DMS79 treated with DMSO at 0.1 percent for 48 hours (cell line): Measurements from ENCODE around the gene RXRA.
"Not testable (repeated sequence)": the region's sequence is repeated elsewhere in the genome, so short reads cannot be mapped to it uniquely, and the experiment has no call there.

ENCODE experiments used
- DNase-seq: peaks from one replicate; lab custom pipeline; 2025; lab: John Stamatoyannopoulos, UW

Gene RXRA

GRCh38 chr9:134293611-134294152 lies 32.6 kb upstream of the RXRA start:
- DNase-seq = no peak

GRCh38 chr9:134294153-134295071 lies 31.8 kb upstream of the RXRA start:
- no peak for DNase-seq

GRCh38 chr9:134295101-134295745 lies 31.0 kb upstream of the RXRA start:
- DNase-seq = no peak

GRCh38 chr9:134295746-134296250 lies 30.5 kb upstream of the RXRA start:
- DNase-seq = no peak

DNA sequence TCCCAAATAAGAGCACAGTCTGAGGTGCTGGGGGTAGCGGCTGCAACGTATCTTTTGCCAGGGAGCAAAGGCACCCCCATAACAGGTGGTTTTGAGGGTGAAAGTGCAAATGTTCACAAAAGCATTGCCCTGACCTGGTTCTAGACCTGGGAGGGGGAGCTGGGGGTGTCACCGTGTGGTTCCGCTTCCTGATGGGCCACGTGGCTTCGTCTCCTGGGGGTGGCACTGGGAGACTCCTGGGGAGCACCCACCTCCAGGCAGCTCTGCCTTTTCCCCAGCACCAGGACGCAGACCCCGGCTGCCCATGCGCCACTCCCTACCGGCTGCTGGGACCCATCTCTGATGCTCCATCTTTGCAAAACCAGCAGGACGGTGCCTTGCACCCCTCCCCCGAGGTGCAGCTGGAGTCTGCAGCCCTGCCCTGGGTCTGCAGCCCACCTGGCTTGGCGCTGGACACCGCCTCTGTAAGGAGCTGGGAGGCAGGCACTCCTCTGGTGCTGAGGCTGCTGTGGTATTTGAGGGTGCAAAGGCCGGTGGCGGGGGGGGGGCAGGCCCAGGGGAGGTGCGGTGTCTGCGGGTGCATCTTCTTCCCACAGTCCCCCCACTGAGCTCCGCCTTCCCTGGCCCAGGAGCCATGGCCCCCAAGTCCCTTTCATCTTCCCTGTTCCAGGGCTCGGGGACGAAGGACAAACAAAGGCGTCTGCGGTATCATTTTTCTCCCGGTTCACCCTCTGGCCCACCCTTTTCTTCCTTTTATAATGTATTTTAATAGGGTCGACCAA lies 29.8 kb upstream of the RXRA start:
- DNase-seq = no peak

DNA sequence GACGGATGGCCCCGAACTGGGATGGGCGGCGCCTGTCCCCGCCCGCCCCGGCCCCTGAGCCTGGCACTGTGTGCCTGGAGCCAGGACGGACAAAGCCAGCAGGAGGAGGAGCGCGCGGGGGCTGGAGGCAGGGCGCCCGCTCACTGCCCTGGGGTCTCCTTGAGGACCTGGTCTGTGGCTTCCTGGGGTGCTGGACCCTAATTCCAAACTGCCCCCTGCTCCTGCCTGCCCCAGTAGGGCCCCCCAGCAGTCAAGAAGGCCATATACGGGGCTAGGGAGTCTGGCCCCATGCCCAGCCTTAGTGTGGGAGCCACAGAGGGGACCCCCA lies 29.2 kb upstream of the RXRA start:
- no peak for DNase-seq

GRCh38 chr9:134297576-134297975 lies 28.7 kb upstream of the RXRA start:
- DNase-seq = no peak

DNA sequence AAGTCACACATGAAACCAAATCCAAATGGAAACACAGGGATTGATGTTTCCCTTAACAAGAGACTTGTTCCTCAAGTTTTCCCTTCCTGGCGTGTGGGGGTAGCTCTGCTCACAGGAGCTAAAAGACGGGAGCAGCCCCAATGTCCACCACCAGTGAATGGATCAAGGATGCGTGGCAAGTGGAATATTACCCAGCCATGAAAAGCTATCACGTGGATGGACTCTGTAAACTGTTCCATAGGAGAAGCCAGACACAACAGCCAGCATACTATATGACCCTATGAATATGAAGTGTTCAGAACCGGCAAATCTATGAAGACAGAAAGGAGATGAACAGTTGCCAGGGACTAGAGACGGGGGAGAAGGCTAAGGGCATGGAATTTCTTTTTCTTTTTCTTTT lies 28.3 kb upstream of the RXRA start:
- DNase-seq = no peak

GRCh38 chr9:134299068-134299467 lies 27.2 kb upstream of the RXRA start:
- no peak for DNase-seq

GRCh38 chr9:134299883-134300282 lies 26.4 kb upstream of the RXRA start:
- DNase-seq = peak; percentile 68

DNA sequence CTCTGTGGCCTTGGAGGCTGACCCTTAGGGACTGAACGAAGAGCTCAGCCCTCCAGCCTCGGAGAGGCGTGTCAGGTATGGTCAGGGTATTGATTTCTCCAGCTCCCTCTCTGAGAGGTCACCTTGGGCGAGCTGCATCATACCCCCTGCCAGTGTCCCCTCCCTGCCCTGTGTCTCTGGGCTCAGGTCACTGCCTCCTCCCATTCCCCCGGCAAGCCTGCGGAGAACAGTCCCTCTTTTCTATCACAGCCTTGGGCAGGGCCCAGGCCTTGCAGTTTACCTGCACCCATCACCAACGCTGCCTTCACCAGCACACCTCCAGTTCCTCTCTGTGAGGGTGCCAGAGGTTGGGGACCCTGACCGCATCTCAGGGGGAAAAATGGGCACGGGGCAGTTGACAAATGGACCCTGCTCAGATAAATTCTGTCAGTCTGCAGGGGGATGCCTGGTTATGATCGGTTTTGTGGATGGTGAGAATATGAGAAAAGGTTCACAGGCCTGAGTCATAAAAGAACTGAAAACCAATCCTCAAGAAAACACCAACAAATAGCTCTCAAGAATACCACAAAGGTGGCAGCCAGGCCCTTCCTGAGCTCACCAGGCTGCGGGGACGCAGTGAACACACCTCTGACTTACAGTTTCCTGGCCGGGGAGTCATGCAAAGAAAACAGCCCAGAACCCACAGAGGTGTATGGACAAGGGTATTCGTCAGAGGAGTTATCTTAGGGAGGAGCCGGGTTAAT lies 24.7 kb upstream of the RXRA start:
- no peak for DNase-seq

- no peak for DNase-seq
Measured at GRCh38 chr9:134302130-134302817, 24.0 kb upstream of the RXRA start.

GRCh38 chr9:134303601-134304000 lies 22.7 kb upstream of the RXRA start:
- DNase-seq = no peak

- no peak for DNase-seq
Measured at GRCh38 chr9:134304261-134304660, 22.0 kb upstream of the RXRA start.

GRCh38 chr9:134304690-134305089 lies 21.6 kb upstream of the RXRA start:
- DNase-seq = no peak

DNA sequence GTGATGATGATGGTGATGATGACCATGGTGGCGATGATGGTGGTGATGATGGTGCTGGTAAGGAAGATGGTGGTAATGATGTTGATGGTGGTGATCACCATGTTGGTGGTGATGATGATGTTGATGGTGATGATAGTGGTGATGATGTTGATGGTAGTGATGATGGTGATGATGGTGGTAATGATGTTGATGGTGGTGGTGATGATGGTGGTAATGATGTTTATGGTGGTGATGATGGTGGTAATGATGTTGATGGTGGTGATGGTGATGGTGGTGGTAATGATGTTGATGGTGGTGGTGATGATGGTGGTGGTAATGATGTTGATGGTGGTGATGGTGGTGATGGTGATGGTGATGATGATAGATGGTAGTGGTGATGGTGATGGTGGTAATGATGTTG lies 20.7 kb upstream of the RXRA start:
- no peak for DNase-seq

- DNase-seq = not testable (repeated sequence)
Measured at GRCh38 chr9:134306042-134306441, 20.2 kb upstream of the RXRA start.

DNA sequence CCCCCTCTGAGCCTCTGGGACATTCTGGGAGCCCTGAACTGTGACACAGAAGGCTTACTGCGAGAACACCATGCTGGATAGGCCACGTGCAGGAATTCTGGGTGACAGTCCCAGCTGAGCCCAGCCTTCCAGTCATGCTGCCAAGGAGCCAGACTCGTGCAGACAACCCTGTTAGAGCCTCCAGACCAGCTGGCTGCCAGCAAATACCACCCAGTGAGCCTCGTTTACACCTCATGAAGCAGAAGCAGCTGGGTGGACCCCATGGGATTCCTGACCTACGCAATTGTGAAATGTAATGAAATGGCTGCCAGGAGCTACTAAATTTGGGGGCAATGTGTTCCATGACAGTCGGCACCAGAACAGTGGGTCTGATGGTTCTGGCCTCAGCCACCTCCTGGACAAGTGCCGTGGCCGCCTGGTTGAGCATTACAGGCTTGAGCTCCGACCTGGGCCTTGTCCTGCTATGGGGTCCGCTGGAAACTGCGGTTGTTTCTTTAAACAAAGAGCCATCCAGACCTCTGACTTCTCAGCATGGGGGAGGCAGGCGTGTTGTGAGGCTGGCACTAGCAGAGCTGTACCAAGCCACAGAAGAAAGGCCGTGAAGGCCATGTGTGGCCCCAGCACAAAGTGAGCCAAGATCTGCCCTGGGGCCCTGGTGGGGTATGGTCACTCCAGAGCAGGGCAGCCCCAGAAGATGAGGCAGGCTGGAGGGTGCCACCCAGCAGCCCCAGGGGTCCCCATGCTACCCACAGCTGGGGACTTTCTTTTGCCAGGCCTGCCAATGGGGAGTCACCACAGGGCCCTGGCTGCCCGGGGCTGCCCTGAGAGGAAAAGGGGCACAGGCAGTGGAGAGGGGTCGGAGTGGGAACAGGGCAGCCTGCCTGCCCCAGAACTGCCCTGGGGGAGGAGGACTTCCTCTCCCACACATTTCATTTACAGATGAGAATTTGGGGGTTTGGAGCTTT lies 19.3 kb upstream of the RXRA start:
- no peak for DNase-seq

- DNase-seq = no peak
Measured at GRCh38 chr9:134307674-134308638, 18.3 kb upstream of the RXRA start.
